Measurements from ENCODE around the gene ARL3.

The ARL3 gene

GRCh38 chr10:102649797-102650654 is 64.2 kb downstream of the ARL3 start:
- DNase-seq, result no peak

DNA sequence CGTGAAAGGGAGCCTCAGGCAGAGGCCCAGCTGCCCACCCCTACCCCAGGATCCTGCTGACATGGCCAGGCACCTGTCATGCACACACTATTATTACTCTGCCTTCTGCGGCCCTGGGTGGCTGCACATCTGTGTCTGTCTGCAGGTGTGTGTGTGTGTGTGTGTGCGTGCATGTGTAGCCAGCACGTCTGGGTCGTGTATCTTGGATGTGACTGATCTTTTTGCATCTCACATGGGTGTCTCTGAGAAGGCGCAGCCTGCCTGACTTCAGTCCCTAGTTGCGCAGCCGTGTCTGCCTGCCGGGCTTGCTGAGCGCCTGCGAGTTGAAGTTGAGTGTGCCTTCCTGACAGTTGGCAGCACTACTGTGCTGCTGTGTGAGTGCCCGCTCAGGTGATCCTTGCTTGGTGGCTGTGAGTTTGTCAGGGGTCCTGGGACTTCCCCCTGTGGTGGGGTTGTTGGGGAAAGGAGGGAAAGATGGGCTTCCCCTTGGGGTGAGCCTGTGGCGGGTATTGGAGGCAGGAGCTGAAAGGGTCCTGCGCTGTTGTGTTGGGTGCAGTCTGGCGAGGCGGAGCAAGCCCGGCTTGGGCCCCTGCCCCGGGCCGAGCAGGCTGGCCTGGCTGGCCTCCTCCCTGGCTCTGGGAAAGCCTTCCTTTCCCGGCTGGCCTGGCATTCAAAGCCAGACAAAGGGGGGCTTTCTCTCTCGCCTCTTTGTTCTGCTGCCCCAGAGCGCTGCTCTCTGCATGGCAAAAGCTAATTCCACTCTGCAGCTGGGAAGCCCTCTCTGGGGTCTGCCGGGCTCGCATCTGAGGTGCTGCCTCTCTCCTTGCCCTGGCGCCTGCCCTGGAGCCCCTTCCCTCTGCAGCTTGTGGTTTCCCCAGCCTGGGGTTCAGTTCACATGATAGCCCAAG is 65.1 kb downstream of the ARL3 start:
- DNase-seq, result no peak

DNA sequence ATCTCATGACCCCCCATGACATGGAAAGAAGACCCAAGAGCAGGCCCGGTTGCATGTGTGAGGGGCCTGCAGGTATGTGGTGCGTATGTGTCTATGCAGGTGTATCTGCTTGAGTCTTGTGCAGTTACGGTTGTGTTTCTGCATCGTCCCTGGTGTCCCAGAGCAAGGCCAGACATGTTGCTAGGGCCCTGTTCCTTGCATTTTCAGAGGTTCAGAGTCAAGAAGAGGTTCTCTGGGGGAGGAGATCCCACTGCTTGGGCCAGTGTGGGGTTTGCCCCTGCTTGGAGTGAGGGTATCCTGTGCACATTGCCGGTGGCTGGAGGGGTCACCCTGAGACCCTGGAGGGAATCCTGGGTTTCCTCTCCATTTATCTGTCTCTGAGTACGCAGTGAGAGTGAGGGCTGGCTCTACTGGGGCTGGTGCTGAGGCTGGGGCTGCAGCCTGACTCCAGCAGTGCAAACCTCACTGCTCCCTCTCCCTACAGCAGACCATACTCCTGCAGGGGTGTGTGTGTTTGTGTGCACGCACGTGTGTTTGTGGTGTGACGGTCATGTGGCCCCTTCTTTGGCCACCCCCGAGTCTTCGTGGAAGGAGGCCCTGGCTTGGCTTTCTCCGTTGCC is 65.8 kb downstream of the ARL3 start:
- DNase-seq, result no peak

GRCh38 chr10:102647443-102648268 is 66.5 kb downstream of the ARL3 start:
- no peak for DNase-seq

DNA sequence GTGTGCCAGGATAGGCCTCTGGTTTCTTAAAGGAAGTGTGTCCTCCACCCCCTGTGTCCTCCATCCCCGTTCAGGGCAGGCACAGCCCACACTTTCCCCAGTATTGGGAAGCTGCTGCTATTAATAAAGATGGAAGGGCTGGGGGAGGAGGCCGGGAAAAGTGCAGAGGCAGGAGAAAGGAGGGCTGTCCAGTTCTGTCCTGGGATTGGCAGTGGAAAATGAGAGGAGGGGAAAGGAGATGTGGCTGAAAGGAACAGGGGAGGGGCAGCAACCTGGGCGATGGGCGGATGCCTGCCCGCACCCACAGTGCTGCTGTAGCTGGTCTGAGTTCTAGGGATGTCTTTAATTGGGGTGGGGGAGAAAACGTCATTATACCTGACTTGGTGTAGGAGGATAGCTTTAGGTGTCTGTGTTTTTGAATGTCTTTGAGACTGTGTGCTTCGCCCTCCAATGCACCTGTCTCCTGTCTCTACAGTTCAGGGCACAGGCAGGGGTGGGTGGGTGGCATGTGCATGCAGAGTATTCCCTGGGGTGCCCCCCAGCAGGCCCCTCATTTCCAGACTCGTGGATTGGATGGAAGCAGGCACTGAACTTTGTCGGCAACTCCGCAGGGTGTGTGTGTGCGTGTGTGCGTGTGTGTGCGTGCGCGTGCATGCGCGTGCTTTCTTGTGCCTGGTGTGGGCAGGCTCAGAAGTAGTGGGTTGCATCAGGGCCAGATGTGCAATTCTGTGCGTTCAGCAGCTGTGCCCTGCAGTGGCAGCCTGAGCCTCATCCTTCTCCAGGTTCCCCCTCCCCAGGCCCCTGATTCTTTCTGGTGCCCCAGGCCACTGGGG is 67.4 kb downstream of the ARL3 start:
- DNase-seq, result peak; percentile 46

- peak; percentile 78 for DNase-seq
Observed at GRCh38 chr10:102645741-102646609, 68.2 kb downstream of the ARL3 start.

DNA sequence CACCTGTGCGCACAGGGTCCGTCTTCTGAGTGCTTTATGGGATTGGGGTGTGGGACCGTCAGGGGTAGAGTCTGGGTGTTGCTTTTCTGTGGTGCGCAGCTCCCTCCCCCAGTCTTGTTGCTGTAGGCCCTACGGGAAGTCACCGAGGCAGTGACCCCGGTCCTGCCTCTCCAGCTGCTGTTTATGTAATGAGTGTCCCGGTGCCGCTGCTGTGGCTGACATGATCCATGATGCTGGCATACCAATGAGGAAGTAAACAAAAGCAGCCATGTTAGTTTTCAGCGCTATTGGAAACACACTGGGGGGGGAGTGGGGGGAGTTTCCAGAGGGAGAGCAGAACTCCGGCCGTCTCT is 68.8 kb downstream of the ARL3 start:
- DNase-seq, result peak; percentile 71

GRCh38 chr10:102644646-102645387 is 69.4 kb downstream of the ARL3 start:
- peak; percentile 86 for DNase-seq

DNA sequence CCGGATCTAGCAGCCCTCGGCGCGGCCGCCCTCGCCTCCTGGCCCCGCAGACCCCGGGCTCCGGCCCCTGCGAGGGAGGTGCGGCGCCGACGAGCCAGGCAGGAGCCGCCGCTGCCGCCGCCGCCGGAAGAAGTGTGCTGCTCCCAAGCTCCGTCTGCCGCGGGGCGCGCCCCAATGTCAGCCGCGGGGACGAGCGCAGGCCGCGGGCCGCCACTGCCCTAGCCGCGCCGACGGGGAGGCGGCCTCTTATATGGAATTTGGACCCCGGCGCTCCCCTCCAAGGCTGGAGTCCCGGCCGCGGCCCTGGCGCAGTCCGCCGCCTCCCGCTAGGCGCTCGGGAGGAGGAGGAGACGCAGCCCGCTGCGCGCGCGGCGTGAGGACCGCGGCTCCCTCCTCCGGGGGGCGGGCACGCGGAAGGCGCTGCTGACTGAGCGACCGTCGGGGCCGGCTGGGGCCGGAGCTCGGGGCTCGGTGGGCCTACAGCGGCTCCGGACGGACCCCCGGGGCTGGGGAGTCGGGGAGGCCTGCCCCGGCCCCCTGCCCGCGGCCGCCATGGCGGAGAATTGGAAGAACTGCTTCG is 70.0 kb downstream of the ARL3 start, which contains the start of gene TRIM8:
Gene TRIM8 (plus strand): TSS at position 414 of the 580 bp plus-strand sequence. CDS start 139 bp downstream, at position 553.
- DNase-seq, result peak; percentile 37

- peak; percentile 49 for DNase-seq
Observed at GRCh38 chr10:102643336-102644065, 70.7 kb downstream of the ARL3 start.

DNA sequence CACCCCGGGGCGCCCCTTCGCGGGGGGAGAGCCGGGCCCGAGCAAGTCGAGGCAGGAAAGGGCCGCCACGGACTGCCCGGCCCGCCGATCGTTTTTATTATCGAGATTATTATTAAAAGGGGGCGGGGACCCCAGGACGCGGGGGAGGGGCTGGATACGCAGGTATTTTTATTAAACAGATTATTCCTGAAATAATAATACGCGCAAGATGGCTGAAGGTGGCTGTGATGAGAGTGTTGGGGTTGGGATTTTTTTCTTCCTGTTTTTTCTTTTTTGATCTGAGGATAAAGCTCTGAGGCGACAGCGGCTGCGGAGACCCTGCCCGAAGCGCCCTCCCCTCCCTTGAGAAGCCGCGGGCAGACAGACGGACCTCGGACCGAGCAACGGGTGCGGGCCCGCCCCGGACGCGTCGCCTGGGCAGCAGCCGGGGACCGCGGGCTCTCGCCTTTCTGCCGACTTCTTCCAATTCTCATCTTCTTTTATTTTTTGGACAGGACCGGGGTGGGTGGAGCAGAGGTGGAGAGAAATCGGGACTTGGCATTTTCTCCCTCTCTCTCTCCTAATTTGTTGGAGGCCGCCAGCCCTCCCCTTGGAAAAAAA is 71.4 kb downstream of the ARL3 start:
- DNase-seq, result peak; percentile 52

DNA sequence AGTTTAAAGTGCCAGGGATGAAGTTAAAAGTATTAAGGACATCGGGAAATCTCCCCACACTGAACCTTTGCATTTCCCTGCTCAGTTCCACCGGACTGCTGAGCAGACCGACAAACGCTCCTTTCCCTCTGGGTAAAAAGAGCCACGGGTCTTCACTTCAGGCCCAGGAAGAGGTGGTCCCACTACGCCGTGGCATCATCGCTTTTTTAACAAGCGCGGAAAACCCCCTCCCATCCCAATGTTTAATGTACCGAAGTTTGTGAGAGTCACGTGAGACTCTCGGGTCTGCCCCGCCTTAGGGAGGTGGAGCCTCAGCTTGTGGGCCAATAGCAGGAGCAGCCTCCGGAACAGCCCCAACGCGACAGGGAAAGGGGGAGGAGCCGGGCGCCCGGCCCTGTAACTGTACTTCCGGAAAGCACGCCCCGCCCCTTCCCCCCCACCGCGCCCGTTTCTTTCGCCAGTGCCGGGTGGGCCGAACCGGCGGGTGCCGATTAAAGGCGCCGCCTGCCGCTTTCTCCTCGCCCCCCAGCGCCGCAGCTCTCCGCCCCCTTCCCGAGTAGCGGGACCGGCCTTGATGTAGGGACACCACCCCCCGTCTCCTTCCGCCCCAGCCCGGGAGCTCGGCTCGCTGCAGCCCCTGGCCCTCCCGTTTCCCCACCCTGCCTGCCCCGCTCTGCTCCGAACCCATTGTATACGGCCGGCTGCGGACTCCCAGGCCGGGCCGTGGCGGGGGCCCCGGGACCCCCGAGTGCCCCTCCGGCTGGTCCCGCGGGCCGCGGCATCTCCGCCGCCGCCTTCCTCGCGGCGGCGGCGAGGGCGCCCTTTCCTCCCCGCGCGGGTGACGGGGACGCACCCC is 72.1 kb downstream of the ARL3 start:
- peak; percentile 98 for DNase-seq

DNA sequence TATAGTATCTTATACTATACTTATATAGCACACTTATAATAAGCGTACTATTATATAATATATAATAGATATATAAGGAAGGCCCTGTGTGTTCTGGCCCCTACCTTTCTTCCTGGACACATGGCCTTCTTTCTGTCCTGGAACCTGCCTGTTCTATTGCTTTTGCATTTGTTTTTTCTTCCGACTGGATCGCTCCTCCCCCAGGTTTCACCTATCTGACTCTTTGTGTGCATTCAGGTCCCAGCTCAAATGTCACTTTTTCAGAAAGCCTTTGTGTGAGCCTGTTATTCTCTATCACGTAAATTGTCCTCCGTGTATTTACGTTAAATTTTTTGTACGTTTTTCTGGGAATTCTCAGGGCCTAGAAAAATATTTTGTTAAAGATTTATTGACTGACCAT is 72.8 kb downstream of the ARL3 start:
- no peak for DNase-seq

- no peak for DNase-seq
Observed at GRCh38 chr10:102639537-102639936, 74.7 kb downstream of the ARL3 start.

GRCh38 chr10:102635377-102635776 is 78.8 kb downstream of the ARL3 start:
- peak; percentile 17 for DNase-seq

GRCh38 chr10:102634686-102635085 is 79.5 kb downstream of the ARL3 start:
- no peak for DNase-seq

DNA sequence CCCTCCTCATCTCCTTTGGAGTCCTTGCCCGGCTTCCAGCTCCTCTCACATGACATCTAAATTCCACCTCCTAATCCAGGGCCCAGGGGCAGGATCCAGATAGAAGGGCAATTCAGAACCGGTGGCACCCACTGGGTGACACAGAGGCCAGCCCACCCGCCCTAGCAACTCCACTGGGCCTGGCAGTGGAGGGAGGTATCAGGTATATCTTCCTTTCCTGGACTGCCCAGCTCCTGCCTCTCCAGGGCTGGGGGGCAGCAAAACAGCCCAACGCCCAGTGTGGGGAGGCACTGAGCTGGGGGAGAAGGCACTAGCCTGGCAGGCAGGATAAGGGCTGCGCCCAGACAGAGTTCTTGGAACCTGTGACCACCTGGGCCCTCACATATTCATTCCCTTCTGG is 80.3 kb downstream of the ARL3 start:
- no peak for DNase-seq

Data from CD4-positive, alpha-beta T cell treated with Interferon gamma for 1 hour (primary cell).